Measurements from ENCODE around the gene PRR7.

The PRR7 gene

DNA sequence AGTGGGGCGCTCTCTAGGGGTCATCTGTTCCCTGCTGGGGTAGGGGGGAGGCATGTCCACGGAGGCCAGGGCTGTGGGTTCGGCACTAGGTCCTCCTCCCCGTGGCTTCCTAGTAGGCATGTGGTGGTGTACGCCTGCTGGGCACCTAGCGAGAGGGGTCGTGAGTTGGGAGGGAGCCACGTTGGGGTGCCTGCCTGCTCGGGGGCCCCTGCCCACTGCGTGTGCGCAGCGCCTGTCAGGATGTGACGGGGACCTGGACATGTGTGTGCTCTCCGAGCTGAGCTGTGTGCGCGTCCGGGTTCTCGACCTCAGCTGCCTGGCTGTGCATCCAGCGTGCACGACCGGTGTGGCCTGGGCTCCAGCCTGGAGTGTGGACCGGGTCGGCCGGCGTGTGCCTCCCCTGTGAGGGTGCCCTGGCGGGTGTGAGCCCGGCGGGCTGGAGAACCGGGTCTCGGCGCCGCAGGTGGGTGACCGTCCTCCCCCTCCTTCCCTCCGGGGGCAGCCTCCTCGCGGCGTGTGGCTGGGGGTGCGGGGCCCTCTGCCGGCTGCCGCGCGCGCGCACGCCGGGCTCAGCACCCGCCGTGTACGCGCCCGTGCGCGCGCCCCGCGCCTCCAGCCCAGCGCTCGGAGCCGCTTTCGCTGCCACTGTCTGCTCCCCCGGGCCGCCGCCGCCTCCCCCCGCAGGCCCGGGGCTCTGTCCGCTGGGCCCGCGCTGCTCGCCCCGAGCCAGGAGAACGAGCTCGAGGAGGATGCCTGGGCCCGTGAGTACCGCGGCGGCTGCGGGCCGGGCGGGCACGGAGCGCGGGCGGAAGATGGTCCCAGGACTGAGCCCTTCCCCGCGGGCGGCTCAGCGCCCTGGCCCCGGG, at the start of gene PRR7:
Gene PRR7 (plus strand): TSS at position 615 of the 866 bp plus-strand sequence. CDS start 8,254 bp downstream, outside the sequence.
- DNase-seq (ENCODE audit: low read depth, low spot score), result peak; percentile 62
- TF ChIP-seq, protein P1, sequence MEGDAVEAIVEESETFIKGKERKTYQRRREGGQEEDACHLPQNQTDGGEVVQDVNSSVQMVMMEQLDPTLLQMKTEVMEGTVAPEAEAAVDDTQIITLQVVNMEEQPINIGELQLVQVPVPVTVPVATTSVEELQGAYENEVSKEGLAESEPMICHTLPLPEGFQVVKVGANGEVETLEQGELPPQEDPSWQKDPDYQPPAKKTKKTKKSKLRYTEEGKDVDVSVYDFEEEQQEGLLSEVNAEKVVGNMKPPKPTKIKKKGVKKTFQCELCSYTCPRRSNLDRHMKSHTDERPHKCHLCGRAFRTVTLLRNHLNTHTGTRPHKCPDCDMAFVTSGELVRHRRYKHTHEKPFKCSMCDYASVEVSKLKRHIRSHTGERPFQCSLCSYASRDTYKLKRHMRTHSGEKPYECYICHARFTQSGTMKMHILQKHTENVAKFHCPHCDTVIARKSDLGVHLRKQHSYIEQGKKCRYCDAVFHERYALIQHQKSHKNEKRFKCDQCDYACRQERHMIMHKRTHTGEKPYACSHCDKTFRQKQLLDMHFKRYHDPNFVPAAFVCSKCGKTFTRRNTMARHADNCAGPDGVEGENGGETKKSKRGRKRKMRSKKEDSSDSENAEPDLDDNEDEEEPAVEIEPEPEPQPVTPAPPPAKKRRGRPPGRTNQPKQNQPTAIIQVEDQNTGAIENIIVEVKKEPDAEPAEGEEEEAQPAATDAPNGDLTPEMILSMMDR (IDR thresholded peaks at IDR 0.05; ENCODE audit: low read depth, low read length), result peak; percentile 2
- in situ Hi-C loops (cut with HindIII; ENCODE audit: low sequenced_read_pairs), result no loop called here
- peak within 1 kb of the TSS; percentile 49 for H3K4me3 ChIP-seq (ENCODE audit: low read depth, low read length)

- DNase-seq (ENCODE audit: low read depth, low spot score), result no peak
- in situ Hi-C loops (cut with HindIII; ENCODE audit: low sequenced_read_pairs), result no loop called here
- H3K4me3 ChIP-seq (ENCODE audit: low read depth, low read length), result no peak overlapping the region
- TF ChIP-seq, protein P1 (IDR thresholded peaks at IDR 0.05; ENCODE audit: low read depth, low read length), result no peak
Observed at GRCh38 chr5:177397875-177398390, 48.7 kb upstream of the PRR7 start.

DNA sequence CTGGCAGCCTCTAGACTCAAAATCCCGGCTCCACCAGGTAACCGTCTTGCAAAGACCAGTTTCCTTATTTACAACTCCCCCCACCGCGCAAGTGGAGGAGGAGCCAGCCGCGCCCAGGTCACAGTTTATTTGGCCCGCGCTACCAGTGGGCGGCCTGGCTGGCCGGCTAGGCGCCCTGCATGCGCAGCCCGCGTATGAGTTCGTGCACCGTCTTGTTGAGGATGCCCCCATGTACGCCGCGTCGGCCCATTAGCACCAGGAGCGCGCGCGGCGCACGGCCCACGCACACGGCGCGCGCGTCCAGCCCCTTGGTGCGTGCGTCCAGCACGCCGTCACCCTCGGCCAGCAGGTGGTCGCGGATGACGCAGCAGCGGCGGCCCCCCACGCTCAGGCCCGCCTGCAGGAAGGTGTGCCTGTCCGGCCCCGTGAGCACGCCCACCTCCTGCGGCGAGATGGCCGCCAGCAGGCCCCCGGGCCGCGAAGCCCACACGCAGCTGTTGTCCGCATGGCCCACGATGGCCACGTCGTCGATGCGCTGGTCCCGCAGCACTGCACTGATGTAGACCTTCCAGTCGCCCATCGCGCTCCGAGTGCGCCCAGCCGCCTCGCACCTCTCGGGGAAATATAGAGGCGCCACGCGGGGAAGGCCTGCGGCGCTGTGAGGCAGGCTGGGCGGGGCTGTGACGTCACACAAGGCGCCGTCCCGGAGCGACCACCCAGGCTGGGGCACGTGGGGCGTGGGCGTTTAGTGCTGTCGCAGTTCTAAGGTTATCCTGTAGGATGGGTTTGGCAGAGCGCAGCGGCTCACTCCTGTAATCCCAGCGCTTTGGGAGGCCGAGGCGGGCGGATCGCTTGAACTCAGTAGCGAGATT, 46.4 kb upstream of the PRR7 start, which contains the start of gene PFN3:
Gene PFN3 (minus strand): TSS at position 665 of the 872 bp plus-strand sequence. CDS start 85 bp downstream, at position 580.
- DNase-seq (ENCODE audit: low read depth, low spot score), result peak; percentile 27
- TF ChIP-seq, protein P1 (IDR thresholded peaks at IDR 0.05; ENCODE audit: low read depth, low read length), result no peak
- in situ Hi-C loops (cut with HindIII; ENCODE audit: low sequenced_read_pairs), result no loop called here
- no peak within 1 kb of the TSS for H3K4me3 ChIP-seq (ENCODE audit: low read depth, low read length)

DNA sequence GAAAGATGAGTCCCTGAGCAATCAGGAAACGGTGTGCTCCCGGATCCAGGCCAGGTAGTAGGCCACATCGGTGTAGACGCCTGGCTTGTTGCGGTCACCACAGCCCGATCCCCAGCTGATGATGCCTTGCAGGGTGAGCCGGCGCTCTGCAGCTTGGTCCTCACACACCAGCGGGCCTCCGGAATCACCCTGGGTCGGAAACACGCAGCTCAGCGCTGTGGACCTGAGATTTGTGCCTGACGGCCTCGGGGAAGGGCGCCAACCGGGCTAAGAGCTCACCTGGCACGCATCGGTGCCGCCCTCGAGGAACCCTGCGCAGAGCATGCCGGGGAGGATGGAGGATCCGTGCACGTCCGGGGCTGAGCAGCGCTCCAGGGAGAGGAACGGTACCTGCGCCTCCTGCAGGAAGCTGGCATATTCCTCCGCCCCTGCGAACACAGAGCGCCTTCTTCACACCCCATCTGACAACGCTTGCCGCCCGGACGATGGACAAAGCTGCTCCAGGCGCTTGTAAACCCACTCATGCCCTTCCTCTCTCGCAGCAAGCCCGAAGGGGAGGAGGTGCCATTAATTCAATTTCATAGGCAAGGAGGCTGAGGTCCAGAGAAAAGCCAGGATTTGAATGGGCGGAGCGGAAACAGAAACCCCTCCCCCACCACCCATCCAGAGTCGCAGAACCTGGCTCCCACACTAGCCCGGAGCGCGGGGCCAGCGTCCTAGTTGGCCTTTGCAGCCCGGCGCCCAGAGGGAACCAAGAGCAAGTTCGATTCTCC, 44.2 kb upstream of the PRR7 start:
- in situ Hi-C loops (cut with HindIII; ENCODE audit: low sequenced_read_pairs), result no loop called here
- peak overlapping the region; percentile 2 for H3K4me3 ChIP-seq (ENCODE audit: low read depth, low read length)
- TF ChIP-seq, protein P1 (IDR thresholded peaks at IDR 0.05; ENCODE audit: low read depth, low read length), result peak; percentile 61
- DNase-seq (ENCODE audit: low read depth, low spot score), result no peak

- in situ Hi-C loops (cut with HindIII; ENCODE audit: low sequenced_read_pairs), result no loop called here
- no peak for DNase-seq (ENCODE audit: low read depth, low spot score)
- peak overlapping the region; percentile 53 for H3K4me3 ChIP-seq (ENCODE audit: low read depth, low read length)
- TF ChIP-seq, protein P1 (IDR thresholded peaks at IDR 0.05; ENCODE audit: low read depth, low read length), result no peak
Observed at GRCh38 chr5:177403102-177403791, 43.4 kb upstream of the PRR7 start.

Measured in astrocyte of the spinal cord (primary cell).